Gastrocnemius medialis (tissue), 4 donors: ENCODE measurements around the gene PAK1.

Experiments used
- POLR2A ChIP-seq, 2 donors: fragments of 450-650 bp; IDR thresholded peaks; one replicate each; pipeline ENCODE4 v1.6.1; 2017; ENCODE audit warnings: antibody characterized with exemption in 2 of 2, mild to moderate bottlenecking in 2 of 2, moderate library complexity in 2 of 2
- TF ChIP-seq, protein P1 (sequence below), 5 experiments: fragments of 450-650 bp in 3 of 5; fragments of 200-600 bp in 2 of 5; sonication (generic) in 2 of 5; IDR thresholded peaks in 4 of 5; conservative IDR thresholded peaks in 1 of 5; 1 replicate in 4 of 5; 2 replicates in 1 of 5; pipeline ENCODE4 v1.5.1; 2016 to 2019; ENCODE audit warnings: antibody characterized with exemption in 5 of 5, mild to moderate bottlenecking in 3 of 5, moderate library complexity in 3 of 5

DNA sequence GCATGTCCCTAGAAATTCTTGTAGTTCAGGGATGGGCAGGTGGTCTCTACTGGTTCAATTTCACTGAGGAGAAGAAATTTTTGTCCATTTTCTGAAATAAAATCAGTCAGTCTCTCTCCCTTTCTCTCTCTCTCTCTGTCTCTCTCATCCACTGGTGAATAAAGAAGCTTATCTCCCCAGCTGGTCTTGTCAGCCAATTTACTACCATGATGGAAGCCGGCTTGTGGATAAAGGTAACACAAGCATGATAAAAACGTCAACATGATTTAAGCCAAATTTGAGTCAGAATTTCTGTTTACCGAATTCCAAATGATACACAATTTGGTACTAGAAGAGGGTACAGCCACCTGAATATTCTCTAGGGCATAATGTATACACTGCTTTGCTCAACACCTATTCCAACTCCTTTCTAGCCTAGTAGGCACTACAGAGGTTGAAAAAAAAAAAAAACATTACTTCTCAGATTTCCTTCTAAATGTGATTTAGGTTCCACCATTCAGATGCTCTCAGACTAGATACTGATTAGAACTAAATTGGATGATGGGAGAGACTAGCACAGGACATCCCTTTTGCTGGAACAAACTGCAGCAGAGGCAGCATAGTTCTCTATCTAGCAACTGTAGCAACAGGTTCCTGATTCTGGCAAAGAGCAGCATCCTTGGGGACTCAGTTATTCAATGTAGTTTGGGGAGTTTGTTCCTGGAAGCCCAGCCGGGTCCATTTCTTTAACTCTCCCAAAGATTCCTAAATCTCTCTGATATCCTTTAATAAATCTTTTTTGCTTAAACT is 18.8 kb downstream of the PAK1 start:
- TF ChIP-seq, protein P1, sequence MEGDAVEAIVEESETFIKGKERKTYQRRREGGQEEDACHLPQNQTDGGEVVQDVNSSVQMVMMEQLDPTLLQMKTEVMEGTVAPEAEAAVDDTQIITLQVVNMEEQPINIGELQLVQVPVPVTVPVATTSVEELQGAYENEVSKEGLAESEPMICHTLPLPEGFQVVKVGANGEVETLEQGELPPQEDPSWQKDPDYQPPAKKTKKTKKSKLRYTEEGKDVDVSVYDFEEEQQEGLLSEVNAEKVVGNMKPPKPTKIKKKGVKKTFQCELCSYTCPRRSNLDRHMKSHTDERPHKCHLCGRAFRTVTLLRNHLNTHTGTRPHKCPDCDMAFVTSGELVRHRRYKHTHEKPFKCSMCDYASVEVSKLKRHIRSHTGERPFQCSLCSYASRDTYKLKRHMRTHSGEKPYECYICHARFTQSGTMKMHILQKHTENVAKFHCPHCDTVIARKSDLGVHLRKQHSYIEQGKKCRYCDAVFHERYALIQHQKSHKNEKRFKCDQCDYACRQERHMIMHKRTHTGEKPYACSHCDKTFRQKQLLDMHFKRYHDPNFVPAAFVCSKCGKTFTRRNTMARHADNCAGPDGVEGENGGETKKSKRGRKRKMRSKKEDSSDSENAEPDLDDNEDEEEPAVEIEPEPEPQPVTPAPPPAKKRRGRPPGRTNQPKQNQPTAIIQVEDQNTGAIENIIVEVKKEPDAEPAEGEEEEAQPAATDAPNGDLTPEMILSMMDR (IDR thresholded peaks at IDR 0.05 in 4 of 5, conservative IDR thresholded peaks at IDR 0.05 in 1 of 5) = no peak
- TF ChIP-seq POLR2A (IDR thresholded peaks at IDR 0.05) = no peak
